Right hindlimb (tissue), 1 donor: ENCODE measurements around the gene FSTL5.
"Not testable (repeated sequence)": the region's sequence is repeated elsewhere in the genome, so short reads cannot be mapped to it uniquely, and the experiment has no call there.

ENCODE experiments used
- DNase-seq: peaks from one replicate; pipeline ENCODE4 v3.0.0-alpha.2; 2018

Gene FSTL5

GRCh38 chr4:162163892-162164759 lies at the start of gene FSTL5:
Gene FSTL5 (minus strand): TSS chr4:162164000. CDS start chr4:162111396, 52,604 bp downstream.
- DNase-seq = peak; percentile 91

- DNase-seq = no peak
These were observed 45.9 kb upstream of the FSTL5 start for GRCh38 chr4:162209706-162210105.

GRCh38 chr4:162203478-162203877 lies 39.7 kb upstream of the FSTL5 start:
- DNase-seq = not testable (repeated sequence)

GRCh38 chr4:162201673-162202072 lies 37.9 kb upstream of the FSTL5 start:
- no peak for DNase-seq

- no peak for DNase-seq
These were observed 6.7 kb upstream of the FSTL5 start for GRCh38 chr4:162170509-162170908.

GRCh38 chr4:162164906-162165510 lies 1.2 kb upstream of the FSTL5 start:
- DNase-seq = no peak

GRCh38 chr4:162162672-162163071 lies 1.1 kb downstream of the FSTL5 start:
- DNase-seq = peak; percentile 17

- no peak for DNase-seq
These were observed 6.6 kb downstream of the FSTL5 start for GRCh38 chr4:162157241-162157640.

- no peak for DNase-seq
These were observed 8.8 kb downstream of the FSTL5 start for GRCh38 chr4:162154862-162155540.

GRCh38 chr4:162151850-162152249 lies 11.9 kb downstream of the FSTL5 start:
- no peak for DNase-seq

GRCh38 chr4:162151386-162151785 lies 12.4 kb downstream of the FSTL5 start:
- DNase-seq = no peak

- DNase-seq = no peak
These were observed 14.2 kb downstream of the FSTL5 start for GRCh38 chr4:162149644-162150043.

- no peak for DNase-seq
These were observed 23.6 kb downstream of the FSTL5 start for GRCh38 chr4:162140051-162140683.

- DNase-seq = no peak
These were observed 24.4 kb downstream of the FSTL5 start for GRCh38 chr4:162139412-162139811.

- no peak for DNase-seq
These were observed 32.5 kb downstream of the FSTL5 start for GRCh38 chr4:162131256-162131655.

GRCh38 chr4:162126729-162127128 lies 37.1 kb downstream of the FSTL5 start:
- DNase-seq = no peak

GRCh38 chr4:162117051-162117450 lies 46.7 kb downstream of the FSTL5 start:
- DNase-seq = no peak

- peak; percentile 16 for DNase-seq
These were observed 47.6 kb downstream of the FSTL5 start for GRCh38 chr4:162116095-162116779.

GRCh38 chr4:162115333-162115732 lies 48.5 kb downstream of the FSTL5 start:
- DNase-seq = no peak

GRCh38 chr4:162111078-162111477 lies 52.7 kb downstream of the FSTL5 start:
- no peak for DNase-seq

- no peak for DNase-seq
These were observed 59.2 kb downstream of the FSTL5 start for GRCh38 chr4:162104459-162105124.

GRCh38 chr4:162103908-162104307 lies 59.9 kb downstream of the FSTL5 start:
- DNase-seq = not testable (repeated sequence)
